ENCODE results near the gene STIP1. TPM values are rescaled to one million over a fixed set of nuclear protein-coding genes. Genes with fewer than 3 reads are reported as not detected.

STIP1 gene
- total RNA-seq, 1 experiment from 2014 or later = 336 TPM

DNA sequence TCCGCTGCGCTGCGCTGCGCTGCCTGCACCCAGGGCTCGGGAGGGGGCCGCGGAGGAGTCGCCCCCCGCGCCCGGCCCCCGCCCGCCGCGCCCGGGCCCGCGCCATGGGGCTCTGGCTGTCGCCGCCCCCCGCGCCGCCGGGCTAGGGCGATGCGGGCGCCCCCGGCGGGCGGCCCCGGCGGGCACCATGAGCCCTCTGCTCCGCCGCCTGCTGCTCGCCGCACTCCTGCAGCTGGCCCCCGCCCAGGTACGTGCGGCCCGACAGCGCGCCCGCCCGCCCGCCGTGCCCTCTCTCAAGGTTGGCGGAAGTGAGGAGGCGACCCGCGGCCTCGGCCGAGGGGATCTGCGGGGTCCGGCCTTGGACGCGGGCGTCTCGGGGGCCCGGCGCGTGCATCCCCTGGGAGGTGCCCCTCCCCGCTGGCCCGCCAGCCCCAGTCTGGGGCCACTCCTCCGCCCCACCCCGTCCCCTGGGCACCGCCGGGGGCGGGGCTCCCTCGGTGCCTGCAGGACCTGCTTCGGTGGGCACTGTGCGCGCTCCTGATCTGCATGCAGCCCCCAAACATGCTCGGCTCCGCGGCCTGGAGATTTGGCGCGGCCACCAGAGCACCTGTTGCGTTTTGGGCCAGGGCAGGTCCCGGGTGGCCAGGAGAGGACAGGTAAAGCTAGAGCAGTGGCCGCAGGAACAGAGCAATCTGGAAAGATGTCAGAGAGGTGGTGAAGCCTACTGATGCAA lies 48.8 kb downstream of the STIP1 start:
- TF ChIP-seq JUND (IDR thresholded peaks at IDR 0.05) (no peak), POLR2AphosphoS5 (IDR thresholded peaks at IDR 0.05; ENCODE audit: low read depth, low read length) (peak; percentile 60), RAD21 (IDR thresholded peaks at IDR 0.05; ENCODE audit: low read depth) (no peak), POLR2A (IDR thresholded peaks at IDR 0.05; ENCODE audit: borderline replicate concordance, extremely low read depth, insufficient read depth, insufficient read length) (peak; percentile 22)
- Histone ChIP-seq H3K79me2 (ENCODE audit: insufficient read depth, low read length) (peaks cover 8% of the 10 kb centered on the region), H3K9me3 (ENCODE audit: control insufficient read depth in 1 of 2, insufficient read depth in 1 of 2, low read depth in 1 of 2, low read length in 2 of 2) (no peaks in the 10 kb centered on the region), H4K20me1 (ENCODE audit: insufficient read depth) (no peaks in the 10 kb centered on the region), H3K9ac (ENCODE audit: low read length) (peak overlapping the region; percentile 75), H3K27me3 (ENCODE audit: insufficient read depth, low read length) (no peaks in the 10 kb centered on the region), H3K36me3 (ENCODE audit: control insufficient read depth in 1 of 2, insufficient read depth in 2 of 2, low read length in 2 of 2) (0 out of 4 replicates have a peak, but pooled peaks cover 0 to 8% of the 10 kb centered on the region in 2 experiments), H3K4me1 (ENCODE audit: control insufficient read depth in 1 of 2, insufficient read depth in 2 of 2, low read length in 2 of 2) (peaks cover 26 to 66% of the 10 kb centered on the region in 2 experiments), H3K4me2 (ENCODE audit: low read length) (peak overlapping the region; percentile 100), H3K9me2 (ENCODE audit: insufficient read depth) (no peaks in the 10 kb centered on the region), H3K4me3 (replicated peaks in 1 of 2; ENCODE audit: low read depth in 1 of 2, low read length in 2 of 2) (peak overlapping the region; percentile 55 to 79), H3K27ac (ENCODE audit: low read depth, low read length) (peak overlapping the region; percentile 87), H2AFZ (ENCODE audit: low read depth, low read length, poor library complexity, severe bottlenecking) (no peak overlapping the region)
- intact Hi-C loops (cut with micrococcal nuclease) = no loop called here
- POLR2A ChIA-PET = interaction anchor here (1.0 to 1.2 kb wide), 2 partner anchors 17 to 70 kb away, joined by 3 read pairs; no protein-coding TSS in a partner anchor
- RAD21 ChIA-PET (ENCODE audit: low non-redundant PET in 1 of 2, low total read pairs in 2 of 2, uncharacterized antibody in 2 of 2, unreplicated experiment in 2 of 2) = no interaction called here
- BruUV-seq (replicated peaks) = no TSS peak
- ATAC-seq = peak; percentile 63
- no peak for DNase-seq (ENCODE audit: low read depth, low spot score)
- CTCF ChIA-PET = no interaction called here

DNA sequence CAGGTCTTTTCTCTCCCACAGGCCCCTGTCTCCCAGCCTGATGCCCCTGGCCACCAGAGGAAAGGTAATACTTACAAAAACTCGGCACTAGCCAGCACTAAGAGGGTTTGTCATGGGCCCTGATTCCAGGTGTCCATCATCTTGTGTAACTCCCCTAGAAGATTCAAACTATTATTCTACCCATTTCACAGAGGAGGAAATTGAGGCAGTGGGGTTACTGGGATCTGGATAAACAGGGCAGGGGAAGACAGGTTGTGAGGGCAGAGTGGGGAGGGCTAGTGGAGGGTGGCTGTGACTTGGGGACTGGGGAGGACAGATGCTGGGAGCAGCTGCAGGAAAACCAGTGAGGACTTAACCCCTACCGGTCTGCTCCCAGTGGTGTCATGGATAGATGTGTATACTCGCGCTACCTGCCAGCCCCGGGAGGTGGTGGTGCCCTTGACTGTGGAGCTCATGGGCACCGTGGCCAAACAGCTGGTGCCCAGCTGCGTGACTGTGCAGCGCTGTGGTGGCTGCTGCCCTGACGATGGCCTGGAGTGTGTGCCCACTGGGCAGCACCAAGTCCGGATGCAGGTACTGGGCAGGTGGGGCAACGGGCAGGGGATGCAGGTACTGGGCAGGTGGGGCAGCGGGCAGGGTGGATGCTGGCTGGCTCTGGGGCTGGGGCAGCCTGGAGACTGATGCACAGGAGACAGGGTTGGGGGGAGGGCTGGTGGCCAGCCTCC lies 49.6 kb downstream of the STIP1 start:
- peak overlapping the region; percentile 55 to 79 for H3K4me3 ChIP-seq (replicated peaks in 1 of 2; ENCODE audit: low read depth in 1 of 2, low read length in 2 of 2)
- intact Hi-C loops (cut with micrococcal nuclease) = no loop called here
- BruUV-seq (replicated peaks) = TSS peak; percentile 39
- H3K9me2 ChIP-seq (ENCODE audit: insufficient read depth) = no peaks in the 10 kb centered on the region
- H3K9me3 ChIP-seq (ENCODE audit: control insufficient read depth in 1 of 2, insufficient read depth in 1 of 2, low read depth in 1 of 2, low read length in 2 of 2) = no peaks in the 10 kb centered on the region
- peak overlapping the region; percentile 100 for H3K4me2 ChIP-seq (ENCODE audit: low read length)
- peak overlapping the region; percentile 87 for H3K27ac ChIP-seq (ENCODE audit: low read depth, low read length)
- ChIA-PET RAD21 (ENCODE audit: low non-redundant PET in 1 of 2, low total read pairs in 2 of 2, uncharacterized antibody in 2 of 2, unreplicated experiment in 2 of 2) (no interaction called here), CTCF (no interaction called here), POLR2A (interaction anchor here (1.0 kb wide), 1 partner anchor 16 kb away, joined by 3 read pairs; no protein-coding TSS in a partner anchor)
- TF ChIP-seq CEBPB (IDR thresholded peaks at IDR 0.05; ENCODE audit: low read depth) (no peak), POLR2AphosphoS5 (IDR thresholded peaks at IDR 0.05; ENCODE audit: low read depth, low read length) (no peak), YY1 (IDR thresholded peaks at IDR 0.05; ENCODE audit: extremely low read depth, insufficient replicate concordance, low read depth, low read length) (no peak), TCF7L2 (IDR thresholded peaks at IDR 0.05; ENCODE audit: borderline replicate concordance, extremely low read depth, insufficient read depth, insufficient read length) (no peak)
- 0 out of 4 replicates have a peak, but pooled peaks cover 0 to 8% of the 10 kb centered on the region in 2 experiments for H3K36me3 ChIP-seq (ENCODE audit: control insufficient read depth in 1 of 2, insufficient read depth in 2 of 2, low read length in 2 of 2)
- H3K9ac ChIP-seq (ENCODE audit: low read length) = peak overlapping the region; percentile 75
- H2AFZ ChIP-seq (ENCODE audit: low read depth, low read length, poor library complexity, severe bottlenecking) = no peak overlapping the region
- H4K20me1 ChIP-seq (ENCODE audit: insufficient read depth) = no peaks in the 10 kb centered on the region
- DNase-seq (ENCODE audit: low read depth, low spot score) (no peak), ATAC-seq (no peak)
- no peaks in the 10 kb centered on the region for H3K27me3 ChIP-seq (ENCODE audit: insufficient read depth, low read length)
- H3K4me1 ChIP-seq (ENCODE audit: control insufficient read depth in 1 of 2, insufficient read depth in 2 of 2, low read length in 2 of 2) = peaks cover 27 to 70% of the 10 kb centered on the region in 2 experiments
- peaks cover 8% of the 10 kb centered on the region for H3K79me2 ChIP-seq (ENCODE audit: insufficient read depth, low read length)

Measured in HCT116 (cell line).